IMR-90 (cell line): ENCODE data around the gene HS3ST5. TPM values are rescaled to one million over a fixed set of nuclear protein-coding genes. Genes with fewer than 3 reads are reported as not detected.

ENCODE experiments used
- ATAC-seq: fragments of 200-7000 bp; cut with Tn5 transposase; 2 replicates; pipeline ENCODE4 v1.9.1; 2020; ENCODE audit warnings: low read depth, mild to moderate bottlenecking, moderate library complexity
- BruUV-seq: library from RNA; stranded (reverse); fragments of 400-500 nt; replicated peaks from 2 replicates; lab custom pipeline; 2021; lab: Mats Ljungman, UMichigan
- CTCF ChIA-PET: fragments of 300-600 bp; formaldehyde crosslinking; extraction: SDS; loops from one replicate; lab custom pipeline; 2021; ENCODE audit warnings: antibody characterized with exemption; lab: Yijun Ruan, JAX
- POLR2A ChIA-PET: fragments of 300-600 bp; sonication (Branson Sonifier 250); formaldehyde crosslinking; loops from one replicate; lab custom pipeline; 2022; ENCODE audit warnings: antibody characterized with exemption; ENCODE audit not compliant: unreplicated experiment; lab: Charles Lee
- DNase-seq: peaks from one replicate; pipeline ENCODE4 v3.0.0; 2013
- H2AFZ ChIP-seq: replicated peaks from 2 replicates; pipeline ENCODE3; 2013; ENCODE audit warnings: low read length, mild to moderate bottlenecking; ENCODE audit not compliant: poor library complexity
- H2AK5ac ChIP-seq: 2 replicates; pipeline ENCODE4 v1.6.1; 2013; ENCODE audit warnings: low read depth, low read length, inconsistent platforms
- H2AK9ac ChIP-seq: replicated peaks from 2 replicates; pipeline ENCODE3; 2013; ENCODE audit warnings: mild to moderate bottlenecking, low read depth, low read length, moderate library complexity; ENCODE audit not compliant: poor library complexity
- H2BK120ac ChIP-seq: 2 replicates; pipeline ENCODE4 v1.6.1; 2013; ENCODE audit warnings: low read depth, low read length, inconsistent platforms
- H2BK15ac ChIP-seq: 3 replicates; pipeline ENCODE4 v1.6.1; 2013; ENCODE audit warnings: low read depth, low read length, inconsistent platforms
- H2BK20ac ChIP-seq: 2 replicates; pipeline ENCODE4 v1.6.1; 2013; ENCODE audit warnings: low read depth, mild to moderate bottlenecking, inconsistent platforms, low read length, moderate library complexity
- H2BK5ac ChIP-seq: 2 replicates; pipeline ENCODE4 v1.6.1; 2013; ENCODE audit warnings: mild to moderate bottlenecking, low read depth, low read length, inconsistent platforms; ENCODE audit not compliant: poor library complexity, severe bottlenecking
- H3K14ac ChIP-seq: replicated peaks from 2 replicates; pipeline ENCODE4 v1.6.1; 2013; ENCODE audit warnings: low read depth, low read length, inconsistent platforms
- H3K18ac ChIP-seq: 2 replicates; pipeline ENCODE4 v1.6.1; 2013; ENCODE audit warnings: low read depth, low read length, control low read depth
- H3K23ac ChIP-seq: 2 replicates; pipeline ENCODE4 v1.6.1; 2013; ENCODE audit warnings: low read depth, low read length, inconsistent platforms
- H3K27ac ChIP-seq: 2 replicates; pipeline ENCODE4 v1.5.1; 2013; ENCODE audit warnings: mild to moderate bottlenecking, control low read depth, low read length; ENCODE audit not compliant: insufficient read depth
- H3K27me3 ChIP-seq: 2 replicates; pipeline ENCODE4 v1.6.1; 2013; ENCODE audit warnings: low read length; ENCODE audit not compliant: control insufficient read depth, insufficient read depth
- H3K36me3 ChIP-seq: 2 replicates; pipeline ENCODE4 v1.6.1; 2013; ENCODE audit warnings: low read length, mixed read lengths; ENCODE audit not compliant: control insufficient read depth, insufficient read depth
- H3K4ac ChIP-seq: 2 replicates; pipeline ENCODE4 v1.6.1; 2013; ENCODE audit warnings: low read depth, low read length, inconsistent platforms
- H3K4me1 ChIP-seq: 2 replicates; pipeline ENCODE4 v1.6.1; 2013; ENCODE audit warnings: low read length, mixed read lengths; ENCODE audit not compliant: control insufficient read depth, insufficient read depth
- H3K4me2 ChIP-seq: 2 replicates; pipeline ENCODE4 v1.6.1; 2013; ENCODE audit warnings: low read depth, mild to moderate bottlenecking, control low read depth, low read length, moderate library complexity
- H3K4me3 ChIP-seq: 2 replicates; pipeline ENCODE4 v1.5.1; 2013; ENCODE audit warnings: low read depth, mild to moderate bottlenecking, control low read depth, low read length, moderate library complexity; ENCODE audit not compliant: insufficient read depth
- H3K56ac ChIP-seq: 2 replicates; pipeline ENCODE4 v1.6.1; 2013; ENCODE audit warnings: low read length, inconsistent platforms; ENCODE audit not compliant: insufficient read depth; ENCODE audit errors: extremely low read depth
- H3K79me1 ChIP-seq, 2 experiments: 2 replicates each; pipeline ENCODE4 v1.6.1; 2013; ENCODE audit warnings: low read length in 2 of 2, inconsistent platforms in 1 of 2, low read depth in 1 of 2
- H3K9ac ChIP-seq: 2 replicates; pipeline ENCODE4 v1.6.1; 2013; ENCODE audit warnings: low read depth, low read length, control low read depth
- H3K9me1 ChIP-seq: 2 replicates; pipeline ENCODE4 v1.6.1; 2013; ENCODE audit warnings: low read length, inconsistent platforms; ENCODE audit not compliant: insufficient read depth
- H3K9me3 ChIP-seq: 2 replicates; pipeline ENCODE4 v1.6.1; 2013; ENCODE audit warnings: low read length; ENCODE audit not compliant: control insufficient read depth, insufficient read depth
- H4K20me1 ChIP-seq: 2 replicates; pipeline ENCODE4 v1.6.1; 2013; ENCODE audit warnings: low read length, inconsistent platforms; ENCODE audit not compliant: insufficient read depth
- H4K5ac ChIP-seq: 2 replicates; pipeline ENCODE4 v1.6.1; 2013; ENCODE audit warnings: mild to moderate bottlenecking, low read depth, low read length, control low read depth
- H4K8ac ChIP-seq, 2 experiments: 2 replicates each; pipeline ENCODE4 v1.6.1; 2013; ENCODE audit warnings: low read depth in 2 of 2, low read length in 2 of 2, control low read depth in 1 of 2, inconsistent platforms in 1 of 2
- H4K91ac ChIP-seq: 2 replicates; pipeline ENCODE4 v1.6.1; 2013; ENCODE audit warnings: low read depth, low read length, inconsistent platforms; ENCODE audit not compliant: insufficient read depth
- BHLHE40 ChIP-seq: fragments of 150-350 bp; IDR thresholded peaks from 2 replicates; pipeline ENCODE4 v1.6.1; 2016; ENCODE audit warnings: mild to moderate bottlenecking, low read depth, low read length
- CEBPB ChIP-seq: IDR thresholded peaks from 2 replicates; pipeline ENCODE4 v1.6.1; 2012; ENCODE audit warnings: low read depth, low read length, improper control_type of control experiment
- CHD1 ChIP-seq: IDR thresholded peaks from 2 replicates; pipeline ENCODE4 v1.6.1; 2012; ENCODE audit warnings: low read depth, low read length, improper control_type of control experiment
- CTCF ChIP-seq: conservative IDR thresholded peaks from 2 replicates; pipeline ENCODE4 v1.5.1; 2012; ENCODE audit warnings: mild to moderate bottlenecking, low read depth, low read length, improper control_type of control experiment
- ELK1 ChIP-seq: fragments of 150-350 bp; IDR thresholded peaks from 2 replicates; pipeline ENCODE4 v1.6.1; 2016; ENCODE audit warnings: low read depth, mild to moderate bottlenecking, low read length, moderate library complexity, borderline replicate concordance
- FOS ChIP-seq: fragments of 150-350 bp; IDR thresholded peaks from 2 replicates; pipeline ENCODE4 v1.6.1; 2016; ENCODE audit warnings: low read depth, low read length
- MAFK ChIP-seq: IDR thresholded peaks from 2 replicates; pipeline ENCODE4 v1.6.1; 2012; ENCODE audit warnings: low read depth, low read length, improper control_type of control experiment
- MAZ ChIP-seq: IDR thresholded peaks from 2 replicates; pipeline ENCODE4 v1.6.1; 2012; ENCODE audit warnings: low read depth, mild to moderate bottlenecking, low read length, improper control_type of control experiment, moderate library complexity, borderline replicate concordance
- MXI1 ChIP-seq: IDR thresholded peaks from 2 replicates; pipeline ENCODE4 v1.6.1; 2012; ENCODE audit warnings: low read depth, mild to moderate bottlenecking, low read length, moderate library complexity, borderline replicate concordance
- NFE2L2 ChIP-seq: fragments of 150-350 bp; IDR thresholded peaks from 2 replicates; pipeline ENCODE4 v1.6.1; 2016; ENCODE audit warnings: low read depth, mild to moderate bottlenecking, low read length
- POLR2A ChIP-seq: IDR thresholded peaks from 2 replicates; pipeline ENCODE4 v1.6.1; 2012; ENCODE audit warnings: mild to moderate bottlenecking, low read depth, low read length
- RAD21 ChIP-seq: IDR thresholded peaks from 2 replicates; pipeline ENCODE4 v1.6.1; 2012; ENCODE audit warnings: low read length, improper control_type of control experiment
- RFX5 ChIP-seq: IDR thresholded peaks from 2 replicates; pipeline ENCODE4 v1.8.0; 2012; ENCODE audit warnings: low read depth, mild to moderate bottlenecking, low read length, moderate library complexity
- SMC3 ChIP-seq: fragments of 150-350 bp; IDR thresholded peaks from 2 replicates; pipeline ENCODE4 v1.6.1; 2016; ENCODE audit warnings: low read depth, mild to moderate bottlenecking, antibody characterized with exemption, low read length, moderate library complexity
- WGBS, 2 experiments: methylation state at CpG; one replicate each; pipeline versions ENCODE4 v1.1.5 to v1.1.7; 2013; ENCODE audit warnings: missing lambda C conversion rate in 2 of 2; ENCODE audit not compliant: insufficient read length in 1 of 2; ENCODE audit errors: extremely low coverage in 2 of 2; 5-methylcytosine and 5-hydroxymethylcytosine counted together
- dilution Hi-C: fragments of 300-500 bp; cut with HindIII; formaldehyde crosslinking; loops from one replicate; pipeline ENCODE4 v1.14.3; 2018; ENCODE audit warnings: low sequenced_read_pairs; ENCODE audit not compliant: unreplicated experiment
- in situ Hi-C: fragments of 300-500 bp; cut with MboI; formaldehyde crosslinking; loops from 3 replicates; pipeline ENCODE4 v1.14.3; 2019; ENCODE audit warnings: low sequenced_read_pairs, inconsistent platforms, mixed read lengths
- intact Hi-C: fragments of 100-400 bp; cut with micrococcal nuclease; formaldehyde crosslinking; loops from 2 replicates; pipeline ENCODE4 v1.10.0; 2022
- polyA plus RNA-seq, 3 experiments: library from polyadenylated mRNA; depleted of rRNA; stranded (reverse); fragments of >200 nt; gene quantifications; 2 replicates each; pipeline ENCODE4 v1.2.3, GENCODE V29; 2012; ENCODE audit warnings: low replicate concordance in 1 of 3
- total RNA-seq: library from RNA; depleted of rRNA; stranded (reverse); fragments of >200 nt; gene quantifications from 2 replicates; pipeline ENCODE4 v1.2.3, GENCODE V29; 2012
- TF ChIP-seq, protein P1 (sequence below): fragments of 150-350 bp; IDR thresholded peaks from 2 replicates; pipeline ENCODE4 v1.6.1; 2017; ENCODE audit warnings: mild to moderate bottlenecking, antibody characterized with exemption, low read length, low read depth

The HS3ST5 gene
- total and polyA plus RNA-seq, 2 of the 4 experiments (the other 2 are of a cell fraction), result not detected

DNA sequence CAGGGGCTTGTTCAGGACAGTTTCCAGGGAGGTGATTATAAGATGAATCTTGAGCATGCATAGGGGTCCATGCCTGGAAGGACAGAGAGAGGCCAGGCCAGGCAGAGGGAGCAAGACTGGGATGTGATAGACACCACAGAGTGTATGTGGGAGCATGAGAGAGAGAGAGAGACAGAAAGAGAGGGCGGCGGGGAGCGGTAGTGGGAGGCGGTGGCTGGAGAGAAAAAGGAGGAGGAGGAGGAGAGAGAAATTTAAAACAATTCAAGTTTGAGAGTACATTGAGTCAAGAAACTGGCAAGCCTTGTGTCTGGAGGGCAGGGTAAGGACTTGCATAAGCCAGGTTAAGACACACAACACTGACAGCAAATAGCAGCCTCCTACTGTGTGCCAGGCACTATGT, 209.0 kb downstream of the HS3ST5 start:
- Histone ChIP-seq H2BK120ac (no peak overlapping the region), H2AFZ (no peak overlapping the region), H3K36me3 (no peaks in the 10 kb centered on the region), H3K9me1 (no peaks in the 10 kb centered on the region), H3K14ac (no peak overlapping the region), H3K4me3 (no peak overlapping the region), H2AK9ac (no peak overlapping the region), H3K4me1 (no peaks in the 10 kb centered on the region), H2AK5ac (no peak overlapping the region), H4K5ac (no peak overlapping the region), H3K4ac (no peak overlapping the region), H4K8ac (no peak overlapping the region), H2BK5ac (no peak overlapping the region), H3K56ac (no peak overlapping the region), H3K9me3 (no peaks in the 10 kb centered on the region), H3K27ac (no peak overlapping the region), H3K9ac (no peak overlapping the region), H3K27me3 (peaks cover 14% of the 10 kb centered on the region), H3K79me1 (no peaks in the 10 kb centered on the region), H4K91ac (no peak overlapping the region), H2BK20ac (no peak overlapping the region), H2BK15ac (no peak overlapping the region), H3K23ac (no peak overlapping the region), H4K20me1 (no peaks in the 10 kb centered on the region), H3K18ac (no peak overlapping the region), H3K4me2 (no peak overlapping the region)
- intact Hi-C loops, result no loop called here
- in situ Hi-C loops, result no loop called here
- CTCF ChIA-PET, result no interaction called here
- TF ChIP-seq FOS (no peak), MAFK (no peak), POLR2A (no peak), CEBPB (no peak), MAZ (no peak), CTCF (no peak), RFX5 (no peak), NFE2L2 (no peak), ELK1 (no peak), SMC3 (no peak), CHD1 (no peak), MXI1 (no peak), BHLHE40 (no peak), RAD21 (no peak)
- TF ChIP-seq, protein P1, sequence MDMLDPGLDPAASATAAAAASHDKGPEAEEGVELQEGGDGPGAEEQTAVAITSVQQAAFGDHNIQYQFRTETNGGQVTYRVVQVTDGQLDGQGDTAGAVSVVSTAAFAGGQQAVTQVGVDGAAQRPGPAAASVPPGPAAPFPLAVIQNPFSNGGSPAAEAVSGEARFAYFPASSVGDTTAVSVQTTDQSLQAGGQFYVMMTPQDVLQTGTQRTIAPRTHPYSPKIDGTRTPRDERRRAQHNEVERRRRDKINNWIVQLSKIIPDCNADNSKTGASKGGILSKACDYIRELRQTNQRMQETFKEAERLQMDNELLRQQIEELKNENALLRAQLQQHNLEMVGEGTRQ, result no peak
- BruUV-seq, result no TSS peak
- dilution Hi-C loops, result no loop called here
- WGBS, 2 experiments, result no CpG with 5 or more reads among the region's 4 CpGs
- ATAC-seq (no peak), DNase-seq (no peak)
- POLR2A ChIA-PET, result no interaction called here
